HG03103 (cell line): Measurements from ENCODE around the gene UNG.

Experiments used
- ATAC-seq: cut with Tn5 transposase; IDR thresholded peaks from one replicate; pipeline ENCODE4 v1.9.1; 2021; ENCODE audit warnings: low read depth; ENCODE audit not compliant: unreplicated experiment

The UNG gene

GRCh38 chr12:109151457-109151856 lies 54.1 kb downstream of the UNG start:
- ATAC-seq = no peak

- ATAC-seq = no peak
Observed at GRCh38 chr12:109153821-109154441, 56.5 kb downstream of the UNG start.

GRCh38 chr12:109154451-109155438 lies 57.3 kb downstream of the UNG start:
- peak; percentile 88 for ATAC-seq

- ATAC-seq = no peak
Observed at GRCh38 chr12:109156036-109156435, 58.6 kb downstream of the UNG start.

- no peak for ATAC-seq
Observed at GRCh38 chr12:109156586-109156985, 59.2 kb downstream of the UNG start.

GRCh38 chr12:109157986-109158385 lies 60.6 kb downstream of the UNG start:
- no peak for ATAC-seq

- no peak for ATAC-seq
Observed at GRCh38 chr12:109160433-109160832, 63.0 kb downstream of the UNG start.
